Measurements from ENCODE around the gene CRYGN. TPM values are rescaled to one million over a fixed set of nuclear protein-coding genes. Genes with fewer than 3 reads are reported as not detected.

Gene CRYGN
- polyA plus RNA-seq, 1 donor (not counting 4 experiments of a cell fraction or from before 2014, with no cell fraction given), result not detected

DNA sequence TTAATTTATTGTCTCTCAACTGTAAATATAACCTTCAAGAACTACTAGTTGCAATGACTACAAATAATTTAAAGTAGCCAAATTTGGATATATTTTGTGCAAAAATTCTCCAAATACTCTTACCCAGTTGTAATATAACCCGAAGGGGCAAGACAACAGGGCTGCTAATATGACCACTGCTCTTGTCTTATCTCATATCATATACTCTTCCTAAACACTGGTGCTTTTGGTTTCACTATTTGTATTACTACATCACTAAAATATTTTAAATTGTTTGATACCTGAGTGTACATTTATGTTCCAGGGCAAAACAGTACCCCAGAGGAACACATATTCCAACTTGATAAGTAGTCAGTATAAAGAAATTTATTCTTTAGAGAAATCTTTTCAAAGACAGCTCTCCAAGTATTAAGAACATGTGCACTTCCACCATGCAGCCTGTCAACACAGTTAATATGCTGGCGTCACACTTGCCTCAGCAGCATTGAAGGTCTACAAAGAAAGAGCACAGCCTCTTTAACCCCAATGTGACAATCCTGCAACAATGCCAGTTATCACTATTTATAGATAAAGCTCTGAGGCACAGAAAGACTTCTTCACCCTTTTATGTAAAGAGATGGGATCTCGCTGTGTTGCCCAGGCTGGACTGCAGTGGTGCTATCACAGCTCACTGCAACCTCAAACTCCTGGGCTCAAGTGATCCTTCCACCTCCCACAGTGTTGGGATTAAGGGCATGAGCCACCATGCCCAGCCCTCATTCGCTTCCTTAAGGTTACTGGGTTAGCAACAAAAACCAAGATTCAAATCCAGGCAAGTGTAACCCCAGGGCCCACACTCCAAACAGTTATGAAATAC, 41.9 kb upstream of the CRYGN start:
- Histone ChIP-seq H3K4me3 (ENCODE audit: control insufficient read depth in 2 of 3, extremely low read depth in 1 of 3, insufficient read depth in 2 of 3, low read depth in 1 of 3, low read length in 3 of 3) (no peak overlapping the region), H2AFZ (ENCODE audit: control insufficient read depth, low read length) (no peak overlapping the region), H3K4me1 (ENCODE audit: control insufficient read depth, extremely low read depth, insufficient read depth, low read length) (peaks cover 18% of the 10 kb centered on the region), H3K36me3 (ENCODE audit: control insufficient read depth in 2 of 2, extremely low read depth in 1 of 2, insufficient read depth in 2 of 2, low read length in 2 of 2) (peaks cover 13 to 29% of the 10 kb centered on the region in 2 experiments), H3K9me1 (ENCODE audit: control insufficient read depth, extremely low read depth, insufficient read depth, low read length) (no peaks in the 10 kb centered on the region), H3K79me2 (ENCODE audit: control insufficient read depth, insufficient read depth, low read length) (peaks cover 83% of the 10 kb centered on the region), H3K9me3 (ENCODE audit: control insufficient read depth, low read depth, low read length) (no peaks in the 10 kb centered on the region), H3K27me3 (ENCODE audit: control insufficient read depth, extremely low read depth, insufficient read depth, low read length) (no peaks in the 10 kb centered on the region), H4K20me1 (ENCODE audit: control insufficient read depth, extremely low read depth, insufficient read depth, low read length) (no peaks in the 10 kb centered on the region), H3K27ac (ENCODE audit: control insufficient read depth, insufficient read depth, low read length) (no peak overlapping the region), H3K4me2 (ENCODE audit: control insufficient read depth, extremely low read depth, insufficient read depth, low read depth, low read length) (no peak overlapping the region), H3K9ac (ENCODE audit: control insufficient read depth, extremely low read depth, insufficient read depth, low read length) (no peak overlapping the region)
- no peak for DNase-seq (ENCODE audit: low read depth, low spot score)
- dilution Hi-C loops (cut with MboI; ENCODE audit: extremely low pct_ligation_motif_present, low sequenced_read_pairs), result no loop called here
- FAIRE-seq, result no peak
- no peak for TF ChIP-seq EZH2 (IDR thresholded peaks at IDR 0.05; ENCODE audit: low read length)
- TF ChIP-seq, protein P1, sequence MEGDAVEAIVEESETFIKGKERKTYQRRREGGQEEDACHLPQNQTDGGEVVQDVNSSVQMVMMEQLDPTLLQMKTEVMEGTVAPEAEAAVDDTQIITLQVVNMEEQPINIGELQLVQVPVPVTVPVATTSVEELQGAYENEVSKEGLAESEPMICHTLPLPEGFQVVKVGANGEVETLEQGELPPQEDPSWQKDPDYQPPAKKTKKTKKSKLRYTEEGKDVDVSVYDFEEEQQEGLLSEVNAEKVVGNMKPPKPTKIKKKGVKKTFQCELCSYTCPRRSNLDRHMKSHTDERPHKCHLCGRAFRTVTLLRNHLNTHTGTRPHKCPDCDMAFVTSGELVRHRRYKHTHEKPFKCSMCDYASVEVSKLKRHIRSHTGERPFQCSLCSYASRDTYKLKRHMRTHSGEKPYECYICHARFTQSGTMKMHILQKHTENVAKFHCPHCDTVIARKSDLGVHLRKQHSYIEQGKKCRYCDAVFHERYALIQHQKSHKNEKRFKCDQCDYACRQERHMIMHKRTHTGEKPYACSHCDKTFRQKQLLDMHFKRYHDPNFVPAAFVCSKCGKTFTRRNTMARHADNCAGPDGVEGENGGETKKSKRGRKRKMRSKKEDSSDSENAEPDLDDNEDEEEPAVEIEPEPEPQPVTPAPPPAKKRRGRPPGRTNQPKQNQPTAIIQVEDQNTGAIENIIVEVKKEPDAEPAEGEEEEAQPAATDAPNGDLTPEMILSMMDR (optimal IDR thresholded peaks at IDR 0.05 in 1 of 3, IDR thresholded peaks at IDR 0.05 in 1 of 3, conservative IDR thresholded peaks at IDR 0.05 in 1 of 3; ENCODE audit: extremely low read depth in 1 of 3, insufficient read depth in 2 of 3, low read length in 3 of 3), result no peak

GRCh38 chr7:151477867-151478266, 37.9 kb upstream of the CRYGN start:
- no peak overlapping the region for H3K27ac ChIP-seq (ENCODE audit: control insufficient read depth, insufficient read depth, low read length)
- H3K27me3 ChIP-seq (ENCODE audit: control insufficient read depth, extremely low read depth, insufficient read depth, low read length), result no peaks in the 10 kb centered on the region
- no peak overlapping the region for H3K4me2 ChIP-seq (ENCODE audit: control insufficient read depth, extremely low read depth, insufficient read depth, low read depth, low read length)
- no peaks in the 10 kb centered on the region for H4K20me1 ChIP-seq (ENCODE audit: control insufficient read depth, extremely low read depth, insufficient read depth, low read length)
- H3K4me1 ChIP-seq (ENCODE audit: control insufficient read depth, extremely low read depth, insufficient read depth, low read length), result no peaks in the 10 kb centered on the region
- no peak overlapping the region for H2AFZ ChIP-seq (ENCODE audit: control insufficient read depth, low read length)
- DNase-seq (ENCODE audit: low read depth, low spot score), result no peak
- no peak overlapping the region for H3K4me3 ChIP-seq (ENCODE audit: control insufficient read depth in 2 of 3, extremely low read depth in 1 of 3, insufficient read depth in 2 of 3, low read depth in 1 of 3, low read length in 3 of 3)
- H3K9me1 ChIP-seq (ENCODE audit: control insufficient read depth, extremely low read depth, insufficient read depth, low read length), result peaks cover 2% of the 10 kb centered on the region
- H3K9ac ChIP-seq (ENCODE audit: control insufficient read depth, extremely low read depth, insufficient read depth, low read length), result no peak overlapping the region
- TF ChIP-seq, protein P1 (optimal IDR thresholded peaks at IDR 0.05 in 1 of 3, IDR thresholded peaks at IDR 0.05 in 1 of 3, conservative IDR thresholded peaks at IDR 0.05 in 1 of 3; ENCODE audit: extremely low read depth in 1 of 3, insufficient read depth in 2 of 3, low read length in 3 of 3), result no peak
- TF ChIP-seq EZH2 (IDR thresholded peaks at IDR 0.05; ENCODE audit: low read length), result no peak
- H3K79me2 ChIP-seq (ENCODE audit: control insufficient read depth, insufficient read depth, low read length), result peaks cover 69% of the 10 kb centered on the region
- dilution Hi-C loops (cut with MboI; ENCODE audit: extremely low pct_ligation_motif_present, low sequenced_read_pairs), result no loop called here
- FAIRE-seq, result no peak
- no peaks in the 10 kb centered on the region for H3K9me3 ChIP-seq (ENCODE audit: control insufficient read depth, low read depth, low read length)
- H3K36me3 ChIP-seq (ENCODE audit: control insufficient read depth in 2 of 2, extremely low read depth in 1 of 2, insufficient read depth in 2 of 2, low read length in 2 of 2), result peaks cover 8 to 20% of the 10 kb centered on the region in 2 experiments

Data from keratinocyte (primary cell).